ENCODE measurements around the gene PRSS1. TPM values are rescaled to one million over a fixed set of nuclear protein-coding genes. Genes with fewer than 3 reads are reported as not detected.
A peak's percentile ranks its signal among the peaks of the same experiment; 100 is the strongest.
"Not testable (repeated sequence)": the region's sequence is repeated elsewhere in the genome, so short reads cannot be mapped to it uniquely, and the experiment has no call there.

PRSS1 gene
- total RNA-seq, 3 donors from 2014 or later, result not detected

- TF ChIP-seq CTCF (IDR thresholded peaks at IDR 0.05), result no peak
- DNase-seq, result no peak
- intact Hi-C loops (cut with DNase I, micrococcal nuclease), result no loop called here
Measured at GRCh38 chr7:142750321-142750938, 1.2 kb downstream of the PRSS1 start.

GRCh38 chr7:142751526-142752175, 2.4 kb downstream of the PRSS1 start:
- H3K9me3 ChIP-seq; H3K4me3 ChIP-seq; ATAC-seq; H3K36me3 ChIP-seq (ENCODE audit: low read depth); DNase-seq; H3K4me1 ChIP-seq (ENCODE audit: low read depth); intact Hi-C loops (cut with DNase I, micrococcal nuclease): not testable (repeated sequence)

More at GRCh38 chr7:142750321-142750938, 1.2 kb downstream of the PRSS1 start:
- ATAC-seq, result no peak
- H3K4me1 ChIP-seq (ENCODE audit: low read depth), result no peaks in the 10 kb centered on the region
- no peaks in the 10 kb centered on the region for H3K36me3 ChIP-seq (ENCODE audit: low read depth)
- H3K9me3 ChIP-seq, result no peaks in the 10 kb centered on the region
- no peak overlapping the region for H3K4me3 ChIP-seq

- no peak for ATAC-seq
- no peaks in the 10 kb centered on the region for H3K4me1 ChIP-seq (ENCODE audit: low read depth)
Measured at GRCh38 chr7:142752376-142753225, 3.3 kb downstream of the PRSS1 start.

GRCh38 chr7:142753366-142753765, 4.1 kb downstream of the PRSS1 start:
- no peak for TF ChIP-seq CTCF (IDR thresholded peaks at IDR 0.05)
- Histone ChIP-seq H3K9me3 (no peaks in the 10 kb centered on the region), H3K4me1 (ENCODE audit: low read depth) (no peaks in the 10 kb centered on the region), H3K4me3 (no peak overlapping the region), H3K36me3 (ENCODE audit: low read depth) (no peaks in the 10 kb centered on the region)
- ATAC-seq (no peak), DNase-seq (no peak)
- intact Hi-C loops (cut with DNase I, micrococcal nuclease), result no loop called here

More at GRCh38 chr7:142752376-142753225, 3.3 kb downstream of the PRSS1 start:
- intact Hi-C loops (cut with DNase I, micrococcal nuclease), result no loop called here
- Histone ChIP-seq H3K4me3 (no peak overlapping the region), H3K36me3 (ENCODE audit: low read depth) (no peaks in the 10 kb centered on the region), H3K9me3 (no peaks in the 10 kb centered on the region)
- TF ChIP-seq CTCF (IDR thresholded peaks at IDR 0.05), result no peak
- DNase-seq, result no peak

- DNase-seq; H3K9me3 ChIP-seq; H3K36me3 ChIP-seq (ENCODE audit: low read depth); H3K4me3 ChIP-seq; H3K4me1 ChIP-seq (ENCODE audit: low read depth); intact Hi-C loops (cut with DNase I, micrococcal nuclease): not testable (repeated sequence)
- ATAC-seq, result peak; percentile 8
Measured at GRCh38 chr7:142753925-142754491, 4.7 kb downstream of the PRSS1 start.

- TF ChIP-seq CTCF (IDR thresholded peaks at IDR 0.05), result no peak
- ATAC-seq, result no peak
- no peaks in the 10 kb centered on the region for H3K36me3 ChIP-seq (ENCODE audit: low read depth)
Measured at GRCh38 chr7:142754681-142755575, 5.7 kb downstream of the PRSS1 start.

GRCh38 chr7:142758312-142758711, 9.0 kb downstream of the PRSS1 start:
- ATAC-seq; H3K36me3 ChIP-seq (ENCODE audit: low read depth); H3K9me3 ChIP-seq; intact Hi-C loops (cut with DNase I, micrococcal nuclease); H3K4me3 ChIP-seq; DNase-seq; H3K4me1 ChIP-seq (ENCODE audit: low read depth): not testable (repeated sequence)

More at GRCh38 chr7:142754681-142755575, 5.7 kb downstream of the PRSS1 start:
- DNase-seq, result no peak
- Histone ChIP-seq H3K9me3 (no peaks in the 10 kb centered on the region), H3K4me3 (no peak overlapping the region), H3K4me1 (ENCODE audit: low read depth) (no peaks in the 10 kb centered on the region)
- intact Hi-C loops (cut with DNase I, micrococcal nuclease), result no loop called here

Data from mucosa of descending colon (tissue), 3 donors.